WTC11 (cell line): Measurements from ENCODE around the gene PRKX. TPM values are rescaled to one million over a fixed set of nuclear protein-coding genes. Genes with fewer than 3 reads are reported as not detected.

Experiments used
- ATAC-seq: fragments of 200-7000 bp; cut with Tn5 transposase; 2 replicates; pipeline ENCODE4 v1.10.0; 2021; ENCODE audit warnings: mild to moderate bottlenecking, moderate library complexity
- CTCF ChIA-PET: fragments of 300-600 bp; sonication (Branson Sonifier 250); formaldehyde crosslinking; loops from one replicate; lab custom pipeline; 2021; ENCODE audit warnings: antibody characterized with exemption; lab: Charles Lee
- POLR2A ChIA-PET: fragments of 350-600 bp; sonication (Branson Sonifier 250); formaldehyde crosslinking; loops from one replicate; lab custom pipeline; 2021; ENCODE audit warnings: antibody characterized with exemption; lab: Charles Lee
- DNase-seq: peaks from one replicate; pipeline ENCODE4 v3.0.0; 2021; ENCODE audit warnings: low spot score
- H3K27ac Mint-ChIP-seq: 2 replicates; pipeline ENCODE4 v1.8.0; 2021; ENCODE audit warnings: mixed read lengths
- H3K27me3 Mint-ChIP-seq: 2 replicates; pipeline ENCODE4 v1.8.0; 2021; ENCODE audit warnings: low read depth, mild to moderate bottlenecking, moderate library complexity, mixed read lengths
- H3K36me3 Mint-ChIP-seq: 2 replicates; pipeline ENCODE4 v1.8.0; 2021; ENCODE audit warnings: mixed read lengths
- H3K4me1 Mint-ChIP-seq: 2 replicates; pipeline ENCODE4 v1.8.0; 2022; ENCODE audit warnings: mixed read lengths
- H3K4me3 Mint-ChIP-seq: 2 replicates; pipeline ENCODE4 v1.8.0; 2021; ENCODE audit warnings: mild to moderate bottlenecking, moderate library complexity, mixed read lengths
- H3K9me3 Mint-ChIP-seq: 2 replicates; pipeline ENCODE4 v1.8.0; 2021; ENCODE audit warnings: mixed read lengths
- AR ChIP-seq: fragments of 250-450 bp; sonication (Bioruptor Pico); IDR thresholded peaks from 2 replicates; pipeline ENCODE4 v1.9.0; 2021; ENCODE audit warnings: mild to moderate bottlenecking
- ATF3 ChIP-seq: sonication (generic); formaldehyde crosslinking; conservative IDR thresholded peaks from 2 replicates; pipeline ENCODE4 v1.8.1; 2022; ENCODE audit warnings: mild to moderate bottlenecking, missing genetic modification reagents
- ATF6 ChIP-seq: sonication (generic); formaldehyde crosslinking; IDR thresholded peaks from 2 replicates; pipeline ENCODE4 v1.8.1; 2023; ENCODE audit warnings: mild to moderate bottlenecking, missing genetic modification reagents
- E2F1 ChIP-seq: sonication (generic); formaldehyde crosslinking; IDR thresholded peaks from 2 replicates; pipeline ENCODE4 v1.8.0; 2022; ENCODE audit warnings: mild to moderate bottlenecking, missing genetic modification reagents
- HMGA2 ChIP-seq: fragments of 250-450 bp; sonication (Bioruptor Pico); IDR thresholded peaks from 2 replicates; pipeline ENCODE4 v1.4.0; 2021; ENCODE audit warnings: mild to moderate bottlenecking, moderate library complexity
- IRF2 ChIP-seq: sonication (generic); formaldehyde crosslinking; IDR thresholded peaks from 2 replicates; pipeline ENCODE4 v1.8.0; 2022; ENCODE audit warnings: low read depth, missing genetic modification reagents, borderline replicate concordance
- KAT7 ChIP-seq: sonication (generic); formaldehyde crosslinking; IDR thresholded peaks from 2 replicates; pipeline ENCODE4 v1.8.1; 2023; ENCODE audit warnings: missing genetic modification reagents, mild to moderate bottlenecking, borderline replicate concordance
- MAX ChIP-seq: sonication (generic); formaldehyde crosslinking; IDR thresholded peaks from 2 replicates; pipeline ENCODE4 v1.8.0; 2022; ENCODE audit warnings: mild to moderate bottlenecking, missing genetic modification reagents
- PRDM15 ChIP-seq: sonication (generic); formaldehyde crosslinking; IDR thresholded peaks from 2 replicates; pipeline ENCODE4 v1.8.0; 2022; ENCODE audit warnings: missing genetic modification reagents
- SMAD3 ChIP-seq: sonication (generic); formaldehyde crosslinking; IDR thresholded peaks from 2 replicates; pipeline ENCODE4 v1.8.0; 2022; ENCODE audit warnings: missing genetic modification reagents, mild to moderate bottlenecking, borderline replicate concordance
- SMAD4 ChIP-seq: sonication (generic); formaldehyde crosslinking; IDR thresholded peaks from 2 replicates; pipeline ENCODE4 v1.8.0; 2022; ENCODE audit warnings: mild to moderate bottlenecking, missing genetic modification reagents
- STAT6 ChIP-seq: sonication (generic); formaldehyde crosslinking; conservative IDR thresholded peaks from 2 replicates; pipeline ENCODE4 v1.8.1; 2023; ENCODE audit warnings: mild to moderate bottlenecking, low read depth, missing genetic modification reagents, moderate library complexity
- TEAD1 ChIP-seq: sonication (generic); formaldehyde crosslinking; IDR thresholded peaks from 2 replicates; pipeline ENCODE4 v1.8.0; 2022; ENCODE audit warnings: mild to moderate bottlenecking, missing genetic modification reagents
- ZNF263 ChIP-seq: sonication (generic); formaldehyde crosslinking; IDR thresholded peaks from 2 replicates; pipeline ENCODE4 v1.8.1; 2022; ENCODE audit warnings: low read depth, mild to moderate bottlenecking, moderate library complexity, missing genetic modification reagents
- ZNF281 ChIP-seq: sonication (generic); formaldehyde crosslinking; IDR thresholded peaks from 2 replicates; pipeline ENCODE4 v1.8.0; 2023; ENCODE audit warnings: mild to moderate bottlenecking, missing genetic modification reagents
- ZNF512 ChIP-seq: sonication (generic); formaldehyde crosslinking; IDR thresholded peaks from 2 replicates; pipeline ENCODE4 v1.8.1; 2022; ENCODE audit warnings: missing genetic modification reagents, borderline replicate concordance
- total RNA-seq: library from RNA; stranded (reverse); gene quantifications from 3 replicates; pipeline ENCODE4 v1.2.3, GENCODE V29; 2021

PRKX gene
- total RNA-seq, 1 experiment from 2014 or later: 66.6 TPM

GRCh38 chrX:3576886-3577501, 136.5 kb downstream of the PRKX start (continued):
- no peak for TF ChIP-seq ZNF512 (CRISPR knock-in tag)
- no peak for TF ChIP-seq AR (CRISPR knock-in tag)
- no peak for TF ChIP-seq ZNF281 (CRISPR knock-in tag)
- no peak for TF ChIP-seq IRF2 (CRISPR knock-in tag)

GRCh38 chrX:3567686-3568085, 145.8 kb downstream of the PRKX start:
- Mint-ChIP-seq H3K4me1 (no peaks in the 10 kb centered on the region), H3K36me3 (no peaks in the 10 kb centered on the region), H3K9me3 (no peaks in the 10 kb centered on the region), H3K4me3 (no peak overlapping the region), H3K27ac (no peak overlapping the region), H3K27me3 (no peaks in the 10 kb centered on the region)
- no peak for ATAC-seq
- ChIA-PET POLR2A (no interaction called here), CTCF (no interaction called here)
- no peak for DNase-seq
- TF ChIP-seq E2F1 (CRISPR knock-in tag) (no peak), PRDM15 (CRISPR knock-in tag) (no peak), SMAD3 (CRISPR knock-in tag) (no peak), ZNF263 (no peak), SMAD4 (CRISPR knock-in tag) (no peak), TEAD1 (CRISPR knock-in tag) (no peak), ATF6 (CRISPR knock-in tag) (no peak), STAT6 (no peak), KAT7 (CRISPR knock-in tag) (no peak), MAX (no peak), ATF3 (CRISPR knock-in tag) (no peak), HMGA2 (CRISPR knock-in tag) (no peak)
